GM19438 (cell line): ENCODE data around the gene DUSP14.

ENCODE experiments used
- ATAC-seq: cut with Tn5 transposase; IDR thresholded peaks from one replicate; pipeline ENCODE4 v1.9.1; 2021; ENCODE audit warnings: low read depth; ENCODE audit not compliant: unreplicated experiment

DUSP14 gene

GRCh38 chr17:37553401-37553966 lies 63.8 kb downstream of the DUSP14 start:
- no peak for ATAC-seq

- no peak for ATAC-seq
Measured at GRCh38 chr17:37555386-37555785, 65.7 kb downstream of the DUSP14 start.

GRCh38 chr17:37557482-37557881 lies 67.8 kb downstream of the DUSP14 start:
- no peak for ATAC-seq

GRCh38 chr17:37558299-37558698 lies 68.6 kb downstream of the DUSP14 start:
- ATAC-seq, result no peak

- ATAC-seq, result no peak
Measured at GRCh38 chr17:37562016-37562745, 72.5 kb downstream of the DUSP14 start.
